ENCODE measurements around the gene MEGF8. TPM values are rescaled to one million over a fixed set of nuclear protein-coding genes. Genes with fewer than 3 reads are reported as not detected.

The MEGF8 gene
- total and polyA plus RNA-seq, 2 of the 8 experiments (the other 6 are each of a cell fraction or from before 2014, with no cell fraction given), result 13.0 to 23.7 TPM

- TF ChIP-seq, protein P1, sequence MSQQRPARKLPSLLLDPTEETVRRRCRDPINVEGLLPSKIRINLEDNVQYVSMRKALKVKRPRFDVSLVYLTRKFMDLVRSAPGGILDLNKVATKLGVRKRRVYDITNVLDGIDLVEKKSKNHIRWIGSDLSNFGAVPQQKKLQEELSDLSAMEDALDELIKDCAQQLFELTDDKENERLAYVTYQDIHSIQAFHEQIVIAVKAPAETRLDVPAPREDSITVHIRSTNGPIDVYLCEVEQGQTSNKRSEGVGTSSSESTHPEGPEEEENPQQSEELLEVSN (IDR thresholded peaks at IDR 0.05), result no peak
- TF ChIP-seq CEBPB (IDR thresholded peaks at IDR 0.05; ENCODE audit: low read depth, low read length) (no peak), SP2 (IDR thresholded peaks at IDR 0.05; ENCODE audit: low read length) (no peak), NANOG (IDR thresholded peaks at IDR 0.05; ENCODE audit: insufficient read depth, low read depth, low read length, poor library complexity, severe bottlenecking) (no peak), BRCA1 (IDR thresholded peaks at IDR 0.05; ENCODE audit: low read depth, low read length) (no peak), EP300 (IDR thresholded peaks at IDR 0.05; ENCODE audit: borderline replicate concordance in 1 of 2, low read depth in 2 of 2, low read length in 2 of 2) (no peak)
Measured at GRCh38 chr19:42328106-42328505, 2.7 kb downstream of the MEGF8 start (continued).
